ENCODE measurements around the gene KRT10. TPM values are rescaled to one million over a fixed set of nuclear protein-coding genes. Genes with fewer than 3 reads are reported as not detected.

KRT10 gene
- polyA plus RNA-seq, 1 of the 3 experiments (the other 2 are of a cell fraction), result 31.6 TPM

- no peak for TF ChIP-seq RCOR1 (IDR thresholded peaks at IDR 0.05; ENCODE audit: low read length)
These were observed 13.6 kb upstream of the KRT10 start (continued) for GRCh38 chr17:40836020-40836419.

DNA sequence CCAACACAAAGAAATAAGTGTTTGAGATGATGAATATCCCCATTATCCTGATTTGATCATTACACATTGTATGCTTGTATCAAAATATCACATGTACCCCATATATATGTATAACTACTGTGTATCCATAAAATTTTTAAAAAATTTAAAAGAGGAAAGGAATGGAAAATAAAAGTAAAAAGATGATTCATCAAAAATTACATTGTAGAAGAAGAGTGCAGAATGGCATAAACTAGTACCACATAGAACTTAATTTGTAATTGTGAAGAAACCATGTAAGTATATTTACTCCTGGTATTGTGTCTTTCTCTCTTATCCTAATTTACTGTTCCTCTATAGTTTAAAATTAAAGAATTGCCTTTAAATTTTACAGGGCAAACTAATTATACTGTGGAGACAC lies 11.5 kb upstream of the KRT10 start:
- Histone ChIP-seq H3F3A (replicated peaks; ENCODE audit: insufficient read depth) (no peaks in the 10 kb centered on the region), H3K27ac (ENCODE audit: low read depth in 2 of 2, low read length in 1 of 2) (no peak overlapping the region), H3K9me3 (no peaks in the 10 kb centered on the region), H3K27me3 (ENCODE audit: insufficient read depth) (no peaks in the 10 kb centered on the region), H3K9ac (no peak overlapping the region), H3K4me3 (ENCODE audit: low read depth in 2 of 2, low read length in 1 of 2) (no peak overlapping the region), H3K4me1 (ENCODE audit: control insufficient read depth in 1 of 2, insufficient read depth in 2 of 2, low read depth in 1 of 2, low read length in 1 of 2) (no peaks in the 10 kb centered on the region), H3K79me2 (ENCODE audit: insufficient read depth) (no peaks in the 10 kb centered on the region), H4K20me1 (ENCODE audit: insufficient read depth) (no peaks in the 10 kb centered on the region), H3K36me3 (replicated peaks in 1 of 2; ENCODE audit: control insufficient read depth in 1 of 2, insufficient read depth in 2 of 2, low read length in 1 of 2) (peaks cover 0 to 5% of the 10 kb centered on the region in 2 experiments), H3K9me2 (no peaks in the 10 kb centered on the region), H3K4me2 (no peak overlapping the region), H2AFZ (ENCODE audit: low read depth) (no peak overlapping the region)
- no peak for TF ChIP-seq EP300 (IDR thresholded peaks at IDR 0.05; ENCODE audit: borderline replicate concordance in 1 of 2, low read depth in 1 of 2, low read length in 1 of 2)
- no peak for TF ChIP-seq NRF1 (IDR thresholded peaks at IDR 0.05; ENCODE audit: low read depth, low read length)
- no peak for TF ChIP-seq CHD2 (IDR thresholded peaks at IDR 0.05; ENCODE audit: low read length, partially characterized antibody)
- no peak for TF ChIP-seq JUND (IDR thresholded peaks at IDR 0.05)
- TF ChIP-seq FOSL2 (IDR thresholded peaks at IDR 0.05; ENCODE audit: borderline replicate concordance, low read depth), result no peak
- TF ChIP-seq MXI1 (IDR thresholded peaks at IDR 0.05; ENCODE audit: low read depth, low read length), result no peak
- TF ChIP-seq SMC3 (IDR thresholded peaks at IDR 0.05; ENCODE audit: low read depth, low read length), result no peak
- TF ChIP-seq ELF1 (IDR thresholded peaks at IDR 0.05), result no peak
- TF ChIP-seq ZBTB33 (IDR thresholded peaks at IDR 0.05; ENCODE audit: borderline replicate concordance, low read depth), result no peak
- no peak for TF ChIP-seq TEAD4 (IDR thresholded peaks at IDR 0.05; ENCODE audit: borderline replicate concordance, insufficient read depth)
- TF ChIP-seq RCOR1 (IDR thresholded peaks at IDR 0.05; ENCODE audit: low read length), result no peak
- TF ChIP-seq, protein P1, sequence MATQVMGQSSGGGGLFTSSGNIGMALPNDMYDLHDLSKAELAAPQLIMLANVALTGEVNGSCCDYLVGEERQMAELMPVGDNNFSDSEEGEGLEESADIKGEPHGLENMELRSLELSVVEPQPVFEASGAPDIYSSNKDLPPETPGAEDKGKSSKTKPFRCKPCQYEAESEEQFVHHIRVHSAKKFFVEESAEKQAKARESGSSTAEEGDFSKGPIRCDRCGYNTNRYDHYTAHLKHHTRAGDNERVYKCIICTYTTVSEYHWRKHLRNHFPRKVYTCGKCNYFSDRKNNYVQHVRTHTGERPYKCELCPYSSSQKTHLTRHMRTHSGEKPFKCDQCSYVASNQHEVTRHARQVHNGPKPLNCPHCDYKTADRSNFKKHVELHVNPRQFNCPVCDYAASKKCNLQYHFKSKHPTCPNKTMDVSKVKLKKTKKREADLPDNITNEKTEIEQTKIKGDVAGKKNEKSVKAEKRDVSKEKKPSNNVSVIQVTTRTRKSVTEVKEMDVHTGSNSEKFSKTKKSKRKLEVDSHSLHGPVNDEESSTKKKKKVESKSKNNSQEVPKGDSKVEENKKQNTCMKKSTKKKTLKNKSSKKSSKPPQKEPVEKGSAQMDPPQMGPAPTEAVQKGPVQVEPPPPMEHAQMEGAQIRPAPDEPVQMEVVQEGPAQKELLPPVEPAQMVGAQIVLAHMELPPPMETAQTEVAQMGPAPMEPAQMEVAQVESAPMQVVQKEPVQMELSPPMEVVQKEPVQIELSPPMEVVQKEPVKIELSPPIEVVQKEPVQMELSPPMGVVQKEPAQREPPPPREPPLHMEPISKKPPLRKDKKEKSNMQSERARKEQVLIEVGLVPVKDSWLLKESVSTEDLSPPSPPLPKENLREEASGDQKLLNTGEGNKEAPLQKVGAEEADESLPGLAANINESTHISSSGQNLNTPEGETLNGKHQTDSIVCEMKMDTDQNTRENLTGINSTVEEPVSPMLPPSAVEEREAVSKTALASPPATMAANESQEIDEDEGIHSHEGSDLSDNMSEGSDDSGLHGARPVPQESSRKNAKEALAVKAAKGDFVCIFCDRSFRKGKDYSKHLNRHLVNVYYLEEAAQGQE (IDR thresholded peaks at IDR 0.05; ENCODE audit: low read depth, low read length), result no peak
- no peak for TF ChIP-seq FOXM1 (IDR thresholded peaks at IDR 0.05; ENCODE audit: low read depth)
- TF ChIP-seq FOXJ3 (CRISPR knock-in tag; IDR thresholded peaks at IDR 0.05), result no peak
- ChIA-PET POLR2A (no interaction called here), CTCF (interaction anchor here (1.0 kb wide), 1 partner anchor 829 kb away, joined by 3 read pairs; no protein-coding TSS in a partner anchor)
- DNase-seq, result no peak

All from SK-N-SH (cell line).